SIG-M5 (cell line): Measurements from ENCODE around the gene MPDZ.

Experiments
- DNase-seq: peaks from one replicate; lab custom pipeline; 2025; lab: John Stamatoyannopoulos, UW

MPDZ gene

DNA sequence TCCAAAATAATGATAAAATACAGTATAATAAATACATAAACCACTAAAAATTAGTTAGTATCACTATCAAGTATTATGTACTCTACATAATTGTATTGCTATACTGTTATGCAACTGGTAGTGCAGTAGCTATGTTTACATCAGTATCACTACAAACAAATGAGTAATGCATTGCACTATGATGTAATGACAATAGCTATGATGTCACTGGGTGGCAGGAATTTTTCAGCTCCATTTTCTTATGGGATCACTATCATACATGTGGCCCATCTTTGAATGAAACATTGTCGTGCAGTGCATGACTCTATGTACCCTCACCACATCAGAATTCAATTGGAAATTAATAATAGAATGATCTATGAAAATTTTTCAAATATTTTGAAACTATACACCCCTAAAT, 201.3 kb downstream of the MPDZ start:
- no peak for DNase-seq

GRCh38 chr9:13076616-13077015, 202.9 kb downstream of the MPDZ start:
- DNase-seq: no peak

- DNase-seq: no peak
These were observed 207.6 kb downstream of the MPDZ start for GRCh38 chr9:13071921-13072320.

DNA sequence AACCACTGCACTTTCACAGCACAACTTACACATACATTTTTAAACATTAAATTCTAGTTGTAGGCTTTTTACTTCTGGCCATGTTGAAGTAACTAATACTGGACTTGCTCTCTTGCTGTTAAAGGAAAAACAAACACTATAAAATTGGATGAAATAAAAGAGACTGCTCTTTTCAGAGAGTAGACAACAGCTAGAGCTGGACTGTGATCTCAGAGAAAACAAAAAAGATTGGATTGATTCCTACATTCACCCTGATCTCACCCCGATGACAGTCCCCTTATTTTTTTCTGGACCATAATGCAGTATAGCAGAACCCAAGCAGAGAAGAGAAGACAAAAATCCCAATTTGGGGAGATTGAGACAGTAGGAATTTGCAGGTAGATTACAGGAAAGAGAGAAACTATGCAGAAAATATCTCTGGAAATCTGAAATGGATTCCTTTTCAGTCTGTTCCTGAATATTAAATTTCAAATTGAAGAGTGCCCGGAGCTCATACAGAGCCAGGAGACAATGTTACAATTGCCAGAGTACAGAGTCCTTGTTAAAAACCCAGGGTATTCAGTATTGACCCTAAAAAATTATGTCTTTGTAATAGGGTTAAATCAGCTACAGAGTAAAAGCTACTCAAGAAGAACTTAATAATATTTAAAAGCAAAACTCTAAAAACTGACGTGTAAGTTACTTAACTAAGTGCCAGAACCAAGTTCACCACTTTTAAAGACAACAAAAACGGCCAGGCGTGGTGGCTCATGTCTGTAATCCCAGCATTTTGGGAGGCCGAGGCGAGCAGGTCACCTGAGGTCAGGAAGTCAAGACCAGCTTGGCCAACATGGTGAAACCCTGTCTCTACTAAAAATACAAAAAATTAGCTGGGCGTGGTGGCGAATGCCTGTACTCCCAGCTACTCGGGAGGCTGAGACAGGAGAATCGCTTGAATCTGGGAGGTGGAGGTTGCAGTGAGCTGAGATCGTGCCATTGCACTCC, 208.6 kb downstream of the MPDZ start:
- DNase-seq: no peak

GRCh38 chr9:13069498-13069897, 210.0 kb downstream of the MPDZ start:
- no peak for DNase-seq

- no peak for DNase-seq
These were observed 214.8 kb downstream of the MPDZ start for GRCh38 chr9:13064676-13065075.

- no peak for DNase-seq
These were observed 215.5 kb downstream of the MPDZ start for GRCh38 chr9:13063880-13064459.

GRCh38 chr9:13061390-13061789, 218.1 kb downstream of the MPDZ start:
- DNase-seq: no peak
